Hematopoietic multipotent progenitor cell treated with erythropoietin and hydrocortisone succinate and interleukin-3 and kit ligand, for 17 days (in vitro differentiated cells): ENCODE data around the gene MPHOSPH9.

Experiments
- DNase-seq: peaks from one replicate; pipeline ENCODE4 v3.0.0-alpha.2; 2015; ENCODE audit warnings: low spot score

The MPHOSPH9 gene

GRCh38 chr12:123126294-123127181, 106.4 kb downstream of the MPHOSPH9 start:
- DNase-seq, result no peak

- no peak for DNase-seq
Measured at GRCh38 chr12:123122626-123123025, 110.3 kb downstream of the MPHOSPH9 start.

DNA sequence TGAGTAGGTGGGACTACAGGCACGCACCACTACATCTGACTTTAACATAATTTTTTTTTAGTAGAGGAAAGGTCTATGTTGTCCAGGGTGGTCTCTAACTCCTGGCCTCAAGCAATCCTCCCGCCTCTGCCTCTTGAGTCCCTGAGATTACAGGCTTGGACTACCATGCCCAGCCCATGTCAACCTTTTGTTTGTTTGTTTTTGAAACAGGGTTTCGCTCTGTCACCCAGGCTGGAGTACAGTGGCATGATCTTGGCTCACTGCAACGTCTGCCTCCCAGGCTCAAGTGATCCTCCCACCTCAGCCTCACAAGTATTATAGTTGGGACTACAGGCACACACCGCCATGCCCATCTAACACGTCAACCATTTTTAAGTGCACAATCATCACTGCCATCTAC, 111.3 kb downstream of the MPHOSPH9 start:
- no peak for DNase-seq

DNA sequence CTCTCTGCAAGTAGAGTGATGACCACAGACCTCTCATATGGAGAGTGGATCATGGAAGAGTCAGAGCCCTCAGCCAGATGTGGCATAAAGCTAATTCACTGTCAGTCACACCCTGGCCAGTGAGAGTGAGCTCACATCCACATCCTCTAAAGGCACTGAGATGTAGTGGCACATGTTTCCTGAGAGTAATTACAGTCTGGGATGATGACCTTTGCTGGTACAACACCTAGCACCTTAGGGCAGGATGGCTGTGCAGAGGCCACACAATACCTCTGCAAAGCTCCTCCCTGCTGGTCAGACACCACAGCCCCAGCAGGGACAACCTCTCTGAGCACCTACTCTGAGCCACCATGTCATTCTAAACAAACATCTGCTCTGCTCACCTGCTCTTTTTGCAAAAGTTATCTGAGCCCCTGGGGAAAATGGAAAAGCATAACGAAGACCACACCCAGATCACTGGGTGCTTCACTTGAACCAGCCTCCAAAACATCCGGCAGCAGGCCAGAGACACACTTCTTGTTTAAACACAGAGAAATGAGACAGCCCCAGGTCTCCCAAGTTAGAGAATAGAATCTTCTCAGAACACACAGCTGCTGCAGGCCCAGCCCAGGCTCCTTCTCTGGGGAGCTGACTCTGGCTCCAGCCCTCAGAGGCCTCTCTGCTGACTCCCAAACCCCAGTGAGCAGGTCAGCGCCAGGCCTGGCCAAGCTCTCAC, 112.3 kb downstream of the MPHOSPH9 start:
- no peak for DNase-seq

DNA sequence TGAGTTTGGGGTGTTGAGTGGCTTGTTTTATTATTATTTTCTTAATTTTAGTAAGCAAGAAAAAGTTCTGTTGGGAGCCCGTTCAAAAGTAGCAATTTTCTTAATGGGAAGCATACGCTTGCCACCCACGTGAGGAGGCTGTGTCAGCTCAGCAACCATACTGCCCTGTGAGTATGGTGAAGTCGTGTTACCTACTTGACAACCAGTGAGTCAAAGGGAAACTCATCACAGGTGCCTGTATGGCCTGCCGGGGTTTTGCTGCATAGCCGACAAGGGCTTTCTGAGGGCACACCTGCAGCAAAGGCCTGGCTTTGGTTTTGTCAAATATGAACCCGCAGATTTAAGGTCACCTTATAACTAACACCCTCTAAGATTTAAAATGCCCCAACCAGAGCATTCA, 113.1 kb downstream of the MPHOSPH9 start:
- DNase-seq, result no peak

GRCh38 chr12:123118497-123118896, 114.4 kb downstream of the MPHOSPH9 start:
- no peak for DNase-seq

GRCh38 chr12:123115409-123116121, 117.4 kb downstream of the MPHOSPH9 start:
- DNase-seq, result no peak

DNA sequence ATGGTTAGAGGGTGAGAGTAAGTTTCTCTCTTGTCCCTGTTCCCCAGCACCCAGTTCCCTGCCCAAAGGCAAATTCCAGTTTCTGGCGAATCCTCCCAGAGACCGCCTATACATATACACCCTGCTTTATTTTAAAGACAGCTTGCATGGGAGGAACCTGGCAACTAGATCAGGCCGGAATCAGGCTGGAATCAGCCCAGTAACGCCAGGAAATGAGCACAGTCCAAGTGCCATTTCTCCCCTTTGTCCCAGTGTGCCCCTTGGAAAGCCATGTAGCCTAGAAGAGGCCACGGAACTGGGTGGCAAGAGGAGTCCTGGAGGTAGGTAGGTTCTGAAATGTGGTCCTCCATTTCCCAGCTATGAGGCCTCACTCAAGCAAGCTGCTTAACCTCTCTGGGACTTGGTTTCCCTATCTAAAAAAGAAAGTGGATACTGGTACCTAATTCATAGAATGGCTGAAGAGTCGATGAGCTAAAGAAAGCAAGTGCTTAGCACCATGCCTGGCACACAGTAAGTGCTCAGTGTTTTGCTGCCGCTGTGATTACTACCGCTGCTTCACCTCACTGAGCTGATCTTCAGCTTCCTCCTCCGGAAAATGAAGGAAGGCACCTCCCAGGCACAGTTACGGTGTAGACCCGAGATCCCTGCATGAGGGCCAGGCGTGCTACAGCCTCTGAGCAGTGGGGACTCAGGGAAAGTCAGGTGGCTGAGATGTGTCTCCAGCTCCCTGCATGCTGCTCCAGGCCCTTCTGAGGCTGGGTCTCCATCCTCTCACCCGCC, 118.4 kb downstream of the MPHOSPH9 start:
- no peak for DNase-seq

- DNase-seq, result no peak
Measured at GRCh38 chr12:123113026-123113425, 119.9 kb downstream of the MPHOSPH9 start.

DNA sequence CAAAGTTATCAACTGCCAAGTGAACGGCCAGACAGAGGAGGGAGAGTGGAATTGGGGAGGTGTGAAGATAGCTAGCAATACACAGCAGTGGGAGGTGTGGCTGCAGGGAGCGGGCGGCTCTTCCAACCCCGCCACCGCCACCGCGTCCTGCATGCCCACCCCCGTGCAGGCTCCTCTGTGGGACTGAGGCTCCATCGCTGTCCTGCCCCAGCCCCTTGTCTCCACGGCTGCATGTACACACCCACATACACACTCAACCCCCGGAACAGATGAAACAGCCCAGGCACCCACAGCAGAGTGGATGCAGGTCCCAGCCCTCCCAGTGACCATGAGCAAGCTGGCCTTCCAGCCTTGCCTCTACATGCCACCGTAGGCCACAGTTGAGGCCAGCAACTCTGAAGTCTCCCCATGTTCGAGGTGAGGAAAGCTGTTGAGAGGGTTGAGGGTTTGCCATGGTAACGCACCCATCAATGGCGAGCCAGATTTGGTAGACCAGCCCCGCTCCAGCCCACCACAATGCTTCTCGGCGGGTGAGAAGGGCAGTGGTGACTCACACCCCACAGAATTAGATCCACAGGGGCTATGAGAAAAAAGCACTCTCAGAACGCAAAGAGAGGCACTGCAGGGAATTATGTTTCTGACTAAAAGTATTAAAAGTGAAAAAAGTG, 121.3 kb downstream of the MPHOSPH9 start:
- DNase-seq, result no peak

GRCh38 chr12:123109319-123109772, 123.6 kb downstream of the MPHOSPH9 start:
- no peak for DNase-seq

GRCh38 chr12:123108682-123109066, 124.3 kb downstream of the MPHOSPH9 start:
- DNase-seq, result no peak

DNA sequence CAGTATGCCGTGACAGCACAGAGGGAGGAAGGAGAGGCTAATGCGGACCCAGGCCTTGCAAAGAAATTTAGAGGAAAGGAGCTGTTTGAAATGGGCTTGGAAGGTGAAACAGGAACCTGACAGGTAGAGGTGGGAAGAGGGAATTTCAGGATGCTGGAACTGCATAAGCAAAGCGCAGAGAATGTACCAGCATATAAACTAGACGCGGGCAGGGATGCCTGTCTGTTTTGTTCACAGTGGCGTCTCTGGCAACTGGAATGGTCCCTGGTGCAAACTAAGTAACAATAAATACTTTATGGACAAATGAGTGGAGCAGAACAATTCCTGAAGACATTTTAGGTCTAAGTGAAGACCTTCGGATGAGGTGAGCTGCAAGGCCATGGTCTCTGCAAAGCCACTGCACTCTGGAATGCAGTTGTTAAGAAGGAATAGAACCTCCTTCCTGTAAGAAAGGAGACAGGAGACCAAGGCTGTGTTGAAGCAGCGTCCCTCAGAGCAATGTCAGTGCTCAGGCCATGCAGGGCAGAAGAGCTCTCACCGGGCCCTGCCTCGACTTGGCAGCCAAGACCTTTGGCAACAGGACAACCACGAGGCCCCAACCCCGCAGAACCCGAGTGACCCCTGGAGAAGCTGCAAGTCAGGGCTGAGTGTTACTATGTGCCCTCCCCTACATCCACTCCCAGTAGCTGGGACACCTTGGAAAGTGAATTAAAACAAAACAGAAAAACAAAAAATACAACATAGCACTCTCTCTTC, 124.8 kb downstream of the MPHOSPH9 start:
- no peak for DNase-seq

DNA sequence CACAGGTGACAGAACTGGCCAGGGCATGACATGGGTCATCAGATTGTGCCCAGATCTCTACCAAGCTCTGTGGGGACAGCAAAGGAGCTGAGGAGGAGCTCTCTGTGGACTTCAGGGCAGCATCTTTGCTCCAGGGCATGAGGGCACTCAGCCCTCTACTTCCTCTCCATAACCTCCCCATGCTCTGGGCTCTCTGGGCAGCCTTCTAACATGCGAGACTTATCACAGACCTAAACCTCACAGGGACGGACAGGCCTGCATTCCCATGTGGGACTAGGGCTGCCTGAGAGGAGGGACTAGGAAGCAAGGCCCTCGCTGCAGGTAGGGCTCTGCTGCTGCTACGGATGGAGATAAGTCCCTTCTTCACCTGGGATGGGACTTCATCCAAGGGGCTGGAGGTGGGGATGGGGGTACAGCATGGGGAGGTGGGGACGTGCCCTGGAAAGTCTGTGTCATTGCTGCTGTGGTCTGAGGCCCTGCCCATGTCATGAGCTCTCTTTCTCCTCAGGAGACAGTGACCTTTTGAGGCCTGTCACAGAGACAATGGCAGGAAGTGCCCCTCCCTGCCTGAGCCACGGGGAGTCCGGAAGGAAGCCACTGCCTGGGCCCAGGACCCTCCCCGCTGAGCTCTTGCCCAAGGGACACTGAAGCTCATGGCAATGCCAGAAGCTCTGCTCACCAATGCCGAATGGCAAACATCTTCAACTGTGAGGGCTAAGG, 126.1 kb downstream of the MPHOSPH9 start:
- DNase-seq, result no peak

- no peak for DNase-seq
Measured at GRCh38 chr12:123105211-123105826, 127.6 kb downstream of the MPHOSPH9 start.

DNA sequence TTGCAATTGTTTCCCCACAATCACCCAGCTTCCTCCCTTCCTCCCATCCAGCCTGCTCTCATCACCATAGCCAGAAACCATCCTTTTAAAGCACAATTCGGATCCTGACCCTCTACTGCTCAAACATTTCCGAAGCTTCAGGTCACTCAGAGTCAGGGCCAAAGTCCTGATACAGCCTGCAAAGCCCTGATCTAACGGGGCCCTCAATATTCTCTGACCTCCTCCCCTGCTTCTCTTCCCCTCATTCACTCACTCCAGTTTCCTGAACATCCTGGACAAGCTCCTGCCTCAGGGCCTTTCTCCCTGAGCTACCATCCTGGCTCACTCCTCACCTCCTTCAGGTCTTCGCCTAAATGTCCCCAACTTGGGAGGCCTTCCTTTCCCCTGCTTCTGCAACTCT, 128.1 kb downstream of the MPHOSPH9 start:
- DNase-seq, result no peak
